OCI-LY3 (cell line): ENCODE results near the gene IMMP2L.

Experiments
- H2AFZ ChIP-seq: fragments of 200-600, 300-600 bp; shearing (Covaris generic); 2 replicates; pipeline ENCODE4 v1.6.0; 2014; ENCODE audit warnings: antibody characterized with exemption, low read depth, low read length
- H3K27ac ChIP-seq: fragments of 200-600, 300-600 bp; sonication (generic); 2 replicates; pipeline ENCODE4 v1.5.1; 2014; ENCODE audit warnings: mild to moderate bottlenecking, low read length, moderate library complexity, mixed read lengths
- H3K27me3 ChIP-seq: fragments of 200-600, 300-600 bp; sonication (generic); 2 replicates; pipeline ENCODE4 v1.6.1; 2014; ENCODE audit warnings: low read depth, low read length, mixed read lengths
- H3K36me3 ChIP-seq: fragments of 200-600, 300-600 bp; sonication (generic); replicated peaks from 2 replicates; pipeline ENCODE3; 2014; ENCODE audit warnings: low read depth, low read length, mixed read lengths
- H3K4me1 ChIP-seq: fragments of 300-600, 200-600 bp; sonication (generic); 2 replicates; pipeline ENCODE4 v1.6.1; 2014; ENCODE audit warnings: low read length, mixed read lengths
- H3K4me2 ChIP-seq: fragments of 200-600, 300-600 bp; sonication (generic); 2 replicates; pipeline ENCODE4 v1.6.1; 2014; ENCODE audit warnings: low read length, mixed read lengths
- H3K4me3 ChIP-seq: fragments of 300-600, 200-600 bp; sonication (generic); 2 replicates; pipeline ENCODE4 v1.5.1; 2014; ENCODE audit warnings: antibody characterized with exemption, mild to moderate bottlenecking, low read length, moderate library complexity
- H3K79me2 ChIP-seq: fragments of 300-600, 200-600 bp; shearing (Covaris generic); 2 replicates; pipeline ENCODE4 v1.6.1; 2014; ENCODE audit warnings: mild to moderate bottlenecking, low read length, mixed read lengths
- H3K9ac ChIP-seq: fragments of 300-600, 200-600 bp; shearing (Covaris generic); 2 replicates; pipeline ENCODE4 v1.6.0; 2014; ENCODE audit warnings: mild to moderate bottlenecking, low read length, moderate library complexity
- H3K9me3 ChIP-seq: fragments of 200-600, 300-600 bp; shearing (Covaris generic); 2 replicates; pipeline ENCODE4 v1.6.1; 2014; ENCODE audit warnings: low read length, mixed read lengths; ENCODE audit not compliant: insufficient read depth
- H4K20me1 ChIP-seq: fragments of 200-600, 300-600 bp; sonication (generic); 2 replicates; pipeline ENCODE4 v1.6.1; 2016; ENCODE audit warnings: low read length, mixed read lengths; ENCODE audit not compliant: insufficient read depth
- CTCF ChIP-seq: fragments of 200-600, 300-600 bp; sonication (generic); IDR thresholded peaks from 2 replicates; pipeline ENCODE4 v1.5.1; 2014; ENCODE audit warnings: antibody characterized with exemption, low read length, low read depth
- EZH2phosphoT487 ChIP-seq: fragments of 200-600 bp; shearing (Covaris generic); IDR thresholded peaks from 2 replicates; pipeline ENCODE4 v1.6.1; 2018; ENCODE audit warnings: antibody characterized with exemption, mixed run types, low read depth

Gene IMMP2L

GRCh38 chr7:110801502-110801901, 760.8 kb downstream of the IMMP2L start:
- H3K4me2 ChIP-seq, result peak overlapping the region; percentile 42
- H3K79me2 ChIP-seq, result no peaks in the 10 kb centered on the region
- H3K9ac ChIP-seq, result no peak overlapping the region
- peaks cover 21% of the 10 kb centered on the region for H3K4me1 ChIP-seq
- TF ChIP-seq EZH2phosphoT487 (no peak), CTCF (no peak)
- no peak overlapping the region for H3K27ac ChIP-seq
- H3K9me3 ChIP-seq, result no peaks in the 10 kb centered on the region
- H3K27me3 ChIP-seq, result no peaks in the 10 kb centered on the region
- H3K4me3 ChIP-seq, result no peak overlapping the region
- H4K20me1 ChIP-seq, result no peaks in the 10 kb centered on the region
- no peak overlapping the region for H2AFZ ChIP-seq
- no peaks in the 10 kb centered on the region for H3K36me3 ChIP-seq

GRCh38 chr7:110800984-110801383, 761.3 kb downstream of the IMMP2L start:
- H3K4me3 ChIP-seq, result no peak overlapping the region
- H3K4me1 ChIP-seq, result peaks cover 21% of the 10 kb centered on the region

DNA sequence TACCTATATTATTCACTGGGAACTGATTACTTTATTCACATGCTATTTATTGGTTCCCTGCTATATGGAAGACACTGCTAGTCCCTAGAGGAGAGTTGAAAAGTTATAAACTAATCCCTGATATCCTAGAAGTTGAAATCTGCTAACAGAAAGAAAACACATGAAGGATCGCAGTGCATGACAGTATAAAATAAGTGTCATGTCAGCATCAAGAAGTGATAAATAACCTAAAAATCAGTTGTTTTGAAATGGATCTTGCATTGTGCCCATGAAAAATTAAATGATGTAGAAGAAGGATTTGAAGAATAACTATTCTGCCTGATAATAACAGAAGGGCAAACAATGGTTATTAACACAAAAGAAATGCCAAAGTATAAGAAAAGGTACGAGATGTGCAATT, 764.6 kb downstream of the IMMP2L start:
- no peak overlapping the region for H3K4me3 ChIP-seq
- H4K20me1 ChIP-seq, result no peaks in the 10 kb centered on the region
- no peak overlapping the region for H3K9ac ChIP-seq
- no peak overlapping the region for H2AFZ ChIP-seq
- H3K27ac ChIP-seq, result no peak overlapping the region
- H3K27me3 ChIP-seq, result no peaks in the 10 kb centered on the region
- no peaks in the 10 kb centered on the region for H3K79me2 ChIP-seq
- no peaks in the 10 kb centered on the region for H3K9me3 ChIP-seq
- no peaks in the 10 kb centered on the region for H3K36me3 ChIP-seq
- H3K4me2 ChIP-seq, result no peak overlapping the region
- peaks cover 17% of the 10 kb centered on the region for H3K4me1 ChIP-seq
- TF ChIP-seq EZH2phosphoT487 (no peak), CTCF (no peak)

More at GRCh38 chr7:110800984-110801383, 761.3 kb downstream of the IMMP2L start:
- Histone ChIP-seq H4K20me1 (no peaks in the 10 kb centered on the region), H3K79me2 (no peaks in the 10 kb centered on the region), H3K9me3 (no peaks in the 10 kb centered on the region), H3K36me3 (no peaks in the 10 kb centered on the region), H2AFZ (no peak overlapping the region), H3K4me2 (peak overlapping the region; percentile 42), H3K27ac (no peak overlapping the region), H3K27me3 (no peaks in the 10 kb centered on the region), H3K9ac (no peak overlapping the region)
- TF ChIP-seq EZH2phosphoT487, result no peak
- TF ChIP-seq CTCF, result no peak

GRCh38 chr7:110790992-110791391, 771.3 kb downstream of the IMMP2L start:
- no peak overlapping the region for H3K4me2 ChIP-seq
- H3K9me3 ChIP-seq, result no peaks in the 10 kb centered on the region
- H3K27ac ChIP-seq, result no peak overlapping the region
- H3K36me3 ChIP-seq, result no peaks in the 10 kb centered on the region
- H3K9ac ChIP-seq, result no peak overlapping the region
- H4K20me1 ChIP-seq, result no peaks in the 10 kb centered on the region
- peaks cover 4% of the 10 kb centered on the region; the same call in 1 of the 2 replicates for H3K4me1 ChIP-seq
- no peak overlapping the region for H3K4me3 ChIP-seq
- H2AFZ ChIP-seq, result no peak overlapping the region
- TF ChIP-seq CTCF (no peak), EZH2phosphoT487 (no peak)
- no peaks in the 10 kb centered on the region for H3K27me3 ChIP-seq
- H3K79me2 ChIP-seq, result no peaks in the 10 kb centered on the region
